Neural progenitor cell (in vitro differentiated cells): ENCODE results near the gene CD28. TPM values are rescaled to one million over a fixed set of nuclear protein-coding genes. Genes with fewer than 3 reads are reported as not detected.

ENCODE experiments used
- DNase-seq: peaks from one replicate; pipeline ENCODE4 v3.0.0-alpha.2; 2016; ENCODE audit warnings: low spot score
- H2AFZ ChIP-seq: fragments of 200-600 bp; sonication (generic); replicated peaks from 2 replicates; pipeline ENCODE4 v1.6.1; 2016; ENCODE audit warnings: antibody characterized with exemption
- H3F3A ChIP-seq: fragments of 200-600 bp; sonication (generic); 2 replicates; pipeline ENCODE4 v1.6.1; 2016; ENCODE audit warnings: antibody characterized with exemption, low read depth
- H3K27ac ChIP-seq: fragments of 200-600 bp; sonication (generic); 2 replicates; pipeline ENCODE4 v1.5.1; 2016; ENCODE audit warnings: mild to moderate bottlenecking
- H3K27me3 ChIP-seq: fragments of 200-600 bp; sonication (generic); 2 replicates; pipeline ENCODE4 v1.6.1; 2016; ENCODE audit warnings: mild to moderate bottlenecking, moderate library complexity
- H3K36me3 ChIP-seq: fragments of 200-600 bp; sonication (generic); 2 replicates; pipeline ENCODE4 v1.5.1; 2016
- H3K4me1 ChIP-seq: fragments of 200-600 bp; sonication (generic); 2 replicates; pipeline ENCODE4 v1.6.1; 2016; ENCODE audit warnings: mixed run types
- H3K4me2 ChIP-seq: fragments of 200-600 bp; sonication (generic); 2 replicates; pipeline ENCODE4 v1.6.1; 2016
- H3K4me3 ChIP-seq: fragments of 200-600 bp; sonication (generic); 2 replicates; pipeline ENCODE4 v1.5.1; 2016
- H3K79me2 ChIP-seq: fragments of 200-600 bp; sonication (generic); 2 replicates; pipeline ENCODE4 v1.6.1; 2016; ENCODE audit warnings: low read depth
- H3K9ac ChIP-seq: fragments of 200-600 bp; sonication (generic); 2 replicates; pipeline ENCODE4 v1.6.1; 2016
- H3K9me3 ChIP-seq: fragments of 200-600 bp; sonication (generic); 2 replicates; pipeline ENCODE4 v1.5.1; 2016; ENCODE audit warnings: low read depth
- H4K20me1 ChIP-seq: fragments of 200-600 bp; sonication (generic); 2 replicates; pipeline ENCODE4 v1.6.1; 2016; ENCODE audit warnings: low read depth
- H3K27ac Mint-ChIP-seq: 3 replicates; pipeline ENCODE4 v1.8.0; 2021; ENCODE audit warnings: mixed read lengths
- H3K27me3 Mint-ChIP-seq: 2 replicates; pipeline ENCODE4 v1.8.0; 2022; ENCODE audit warnings: low read depth, mild to moderate bottlenecking, inconsistent platforms, moderate library complexity, mixed read lengths; ENCODE audit not compliant: insufficient read depth
- H3K36me3 Mint-ChIP-seq: 3 replicates; pipeline ENCODE4 v1.8.0; 2021; ENCODE audit warnings: mixed read lengths
- H3K4me1 Mint-ChIP-seq: 3 replicates; pipeline ENCODE4 v1.8.0; 2021; ENCODE audit warnings: mixed read lengths
- H3K4me3 Mint-ChIP-seq: 3 replicates; pipeline ENCODE4 v1.8.0; 2021; ENCODE audit warnings: mild to moderate bottlenecking, moderate library complexity, mixed read lengths
- H3K9me3 Mint-ChIP-seq: 3 replicates; pipeline ENCODE4 v1.8.0; 2020; ENCODE audit warnings: mixed read lengths
- EZH2 ChIP-seq: fragments of 200-600 bp; sonication (generic); IDR thresholded peaks from 2 replicates; pipeline ENCODE4 v1.6.1; 2017; ENCODE audit warnings: antibody characterized with exemption, mild to moderate bottlenecking, moderate library complexity
- EZH2phosphoT487 ChIP-seq: fragments of 200-600 bp; sonication (generic); IDR thresholded peaks from 2 replicates; pipeline ENCODE4 v1.6.1; 2017; ENCODE audit warnings: antibody characterized with exemption
- total RNA-seq: library from RNA; depleted of rRNA; stranded (reverse); fragments of >200 nt; gene quantifications from 2 replicates; pipeline ENCODE4 v1.2.3, GENCODE V29; 2015; ENCODE audit warnings: low replicate concordance
- TF ChIP-seq, protein P1 (sequence below): fragments of 200-600 bp; sonication (generic); IDR thresholded peaks from 2 replicates; pipeline ENCODE4 v1.5.1; 2017; ENCODE audit warnings: antibody characterized with exemption, mild to moderate bottlenecking

The CD28 gene
- not detected in 2 replicates for total RNA-seq

DNA sequence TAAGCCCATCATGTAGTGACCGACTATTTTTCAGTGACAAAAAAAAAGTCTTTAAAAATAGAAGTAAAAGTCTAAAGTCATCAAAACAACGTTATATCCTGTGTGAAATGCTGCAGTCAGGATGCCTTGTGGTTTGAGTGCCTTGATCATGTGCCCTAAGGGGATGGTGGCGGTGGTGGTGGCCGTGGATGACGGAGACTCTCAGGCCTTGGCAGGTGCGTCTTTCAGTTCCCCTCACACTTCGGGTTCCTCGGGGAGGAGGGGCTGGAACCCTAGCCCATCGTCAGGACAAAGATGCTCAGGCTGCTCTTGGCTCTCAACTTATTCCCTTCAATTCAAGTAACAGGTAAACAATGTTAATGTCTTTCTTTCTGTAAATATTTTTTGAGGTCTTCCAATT lies at the start of gene CD28:
Gene CD28 (plus strand): TSS at position 237 of the 400 bp plus-strand sequence. CDS start 58 bp downstream, at position 295.
- no peaks in the 10 kb centered on the region for H3K4me1 Mint-ChIP-seq
- no peaks in the 10 kb centered on the region for H3K79me2 ChIP-seq
- no peaks in the 10 kb centered on the region for H3F3A ChIP-seq
- no peak for DNase-seq
- no peak within 1 kb of the TSS for H3K27ac ChIP-seq
- H3K4me1 ChIP-seq: no peaks in the 10 kb centered on the region
- H2AFZ ChIP-seq: no peak within 1 kb of the TSS
- H3K4me3 ChIP-seq: no peak within 1 kb of the TSS
- no peaks in the 10 kb centered on the region for H3K9me3 ChIP-seq
- H3K9ac ChIP-seq: no peak within 1 kb of the TSS
- no peaks in the 10 kb centered on the region for H3K27me3 ChIP-seq
- H3K36me3 ChIP-seq: no peaks in the 10 kb centered on the region
- H3K9me3 Mint-ChIP-seq: peaks cover 17% of the 10 kb centered on the region
- no peaks in the 10 kb centered on the region for H4K20me1 ChIP-seq
- peaks cover 5% of the 10 kb centered on the region for H3K27me3 Mint-ChIP-seq
- peaks cover 2% of the 10 kb centered on the region for H3K36me3 Mint-ChIP-seq
- no peak within 1 kb of the TSS for H3K27ac Mint-ChIP-seq
- TF ChIP-seq, protein P1, sequence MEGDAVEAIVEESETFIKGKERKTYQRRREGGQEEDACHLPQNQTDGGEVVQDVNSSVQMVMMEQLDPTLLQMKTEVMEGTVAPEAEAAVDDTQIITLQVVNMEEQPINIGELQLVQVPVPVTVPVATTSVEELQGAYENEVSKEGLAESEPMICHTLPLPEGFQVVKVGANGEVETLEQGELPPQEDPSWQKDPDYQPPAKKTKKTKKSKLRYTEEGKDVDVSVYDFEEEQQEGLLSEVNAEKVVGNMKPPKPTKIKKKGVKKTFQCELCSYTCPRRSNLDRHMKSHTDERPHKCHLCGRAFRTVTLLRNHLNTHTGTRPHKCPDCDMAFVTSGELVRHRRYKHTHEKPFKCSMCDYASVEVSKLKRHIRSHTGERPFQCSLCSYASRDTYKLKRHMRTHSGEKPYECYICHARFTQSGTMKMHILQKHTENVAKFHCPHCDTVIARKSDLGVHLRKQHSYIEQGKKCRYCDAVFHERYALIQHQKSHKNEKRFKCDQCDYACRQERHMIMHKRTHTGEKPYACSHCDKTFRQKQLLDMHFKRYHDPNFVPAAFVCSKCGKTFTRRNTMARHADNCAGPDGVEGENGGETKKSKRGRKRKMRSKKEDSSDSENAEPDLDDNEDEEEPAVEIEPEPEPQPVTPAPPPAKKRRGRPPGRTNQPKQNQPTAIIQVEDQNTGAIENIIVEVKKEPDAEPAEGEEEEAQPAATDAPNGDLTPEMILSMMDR: no peak
- no peak for TF ChIP-seq EZH2
- no peak for TF ChIP-seq EZH2phosphoT487
- H3K4me2 ChIP-seq: no peak within 1 kb of the TSS
- H3K4me3 Mint-ChIP-seq: no peak within 1 kb of the TSS

- no peak overlapping the region for H2AFZ ChIP-seq
- H3K36me3 Mint-ChIP-seq: no peaks in the 10 kb centered on the region
- peaks cover 3% of the 10 kb centered on the region for H3K27me3 Mint-ChIP-seq
- no peaks in the 10 kb centered on the region for H3F3A ChIP-seq
- no peaks in the 10 kb centered on the region for H3K9me3 ChIP-seq
- H3K4me3 Mint-ChIP-seq: no peak overlapping the region
- H3K9ac ChIP-seq: no peak overlapping the region
- TF ChIP-seq EZH2 (no peak), EZH2phosphoT487 (no peak)
- TF ChIP-seq, protein P1: no peak
- no peaks in the 10 kb centered on the region for H4K20me1 ChIP-seq
- no peak overlapping the region for H3K27ac ChIP-seq
- H3K27me3 ChIP-seq: no peaks in the 10 kb centered on the region
- H3K4me3 ChIP-seq: no peak overlapping the region
- peaks cover 14% of the 10 kb centered on the region for H3K4me1 Mint-ChIP-seq
- no peaks in the 10 kb centered on the region for H3K36me3 ChIP-seq
- no peak overlapping the region for H3K4me2 ChIP-seq
- DNase-seq: no peak
- H3K9me3 Mint-ChIP-seq: no peaks in the 10 kb centered on the region
- peaks cover 2% of the 10 kb centered on the region for H3K4me1 ChIP-seq
- H3K27ac Mint-ChIP-seq: no peak overlapping the region
- no peaks in the 10 kb centered on the region for H3K79me2 ChIP-seq
Observed at GRCh38 chr2:203659331-203660049, 46.9 kb upstream of the CD28 start.

GRCh38 chr2:203660465-203660864 lies 46.0 kb upstream of the CD28 start:
- no peak overlapping the region for H3K27ac ChIP-seq
- H3K27me3 Mint-ChIP-seq: peaks cover 3% of the 10 kb centered on the region
- no peak for DNase-seq
- H3K9me3 Mint-ChIP-seq: no peaks in the 10 kb centered on the region
- H3K4me1 Mint-ChIP-seq: peaks cover 16% of the 10 kb centered on the region
- H2AFZ ChIP-seq: no peak overlapping the region
- H3K4me2 ChIP-seq: no peak overlapping the region
- H3K9ac ChIP-seq: no peak overlapping the region
- H3K4me3 ChIP-seq: no peak overlapping the region
- no peaks in the 10 kb centered on the region for H3K27me3 ChIP-seq
- no peaks in the 10 kb centered on the region for H3K9me3 ChIP-seq
- peaks cover 8% of the 10 kb centered on the region for H3K4me1 ChIP-seq
- H3K36me3 Mint-ChIP-seq: no peaks in the 10 kb centered on the region
- H4K20me1 ChIP-seq: no peaks in the 10 kb centered on the region
- no peak overlapping the region for H3K27ac Mint-ChIP-seq
- TF ChIP-seq, protein P1: no peak
- TF ChIP-seq EZH2phosphoT487 (no peak), EZH2 (no peak)
- no peak overlapping the region for H3K4me3 Mint-ChIP-seq
- no peaks in the 10 kb centered on the region for H3K79me2 ChIP-seq
- H3K36me3 ChIP-seq: no peaks in the 10 kb centered on the region
- H3F3A ChIP-seq: no peaks in the 10 kb centered on the region
